A549 (cell line): ENCODE data around the gene RIPOR1.

Source experiments
- CBX8 ChIP-seq: fragments of 200-600 bp; sonication (generic); IDR thresholded peaks from 2 replicates; pipeline ENCODE4 v1.6.1; 2016
- CEBPB ChIP-seq, 2 experiments: fragments of >200 bp in 1 of 2; sonication (Bioruptor Twin) in 1 of 2; formaldehyde crosslinking in 1 of 2; IDR thresholded peaks; 2 replicates each; pipeline ENCODE4 v1.6.1; 2012 to 2016
- EP300 ChIP-seq, 2 experiments: fragments of >200 bp; sonication (Bioruptor Twin); formaldehyde crosslinking; IDR thresholded peaks; 2 replicates in 1 of 2; 3 replicates in 1 of 2; pipeline ENCODE4 v1.6.1; 2016 to 2017
- HDAC2 ChIP-seq: fragments of 200-600 bp; sonication (generic); IDR thresholded peaks from 2 replicates; pipeline ENCODE4 v1.6.1; 2016
- POLR2A ChIP-seq: IDR thresholded peaks from 2 replicates; pipeline ENCODE4 v1.6.1; 2012; ENCODE audit warnings: mild to moderate bottlenecking, low read length
- RAD21 ChIP-seq, 2 experiments: fragments of >200 bp in 1 of 2; sonication (Bioruptor Twin) in 1 of 2; formaldehyde crosslinking in 1 of 2; IDR thresholded peaks in 1 of 2; conservative IDR thresholded peaks in 1 of 2; 2 replicates in 1 of 2; 3 replicates in 1 of 2; pipeline ENCODE4 v1.6.1; 2012 to 2018; ENCODE audit warnings: inconsistent platforms in 1 of 2
- RNF2 ChIP-seq: fragments of 200-600 bp; sonication (generic); IDR thresholded peaks from 2 replicates; pipeline ENCODE4 v1.6.1; 2016; ENCODE audit warnings: low read depth, mild to moderate bottlenecking, antibody characterized with exemption, moderate library complexity, borderline replicate concordance
- SMC3 ChIP-seq: fragments of >200 bp; sonication (Bioruptor Twin); formaldehyde crosslinking; IDR thresholded peaks from 3 replicates; pipeline ENCODE4 v1.6.1; 2018; ENCODE audit warnings: inconsistent platforms
- TF ChIP-seq, protein P1 (sequence below): fragments of >200 bp; sonication (Bioruptor Twin); formaldehyde crosslinking; IDR thresholded peaks from 3 replicates; pipeline ENCODE4 v1.5.1; 2016
- TF ChIP-seq, protein P2 (sequence below): IDR thresholded peaks from 2 replicates; pipeline ENCODE4 v1.6.1; 2012
- TF ChIP-seq, protein P3 (sequence below): IDR thresholded peaks from 2 replicates; pipeline ENCODE4 v1.6.1; 2012

DNA sequence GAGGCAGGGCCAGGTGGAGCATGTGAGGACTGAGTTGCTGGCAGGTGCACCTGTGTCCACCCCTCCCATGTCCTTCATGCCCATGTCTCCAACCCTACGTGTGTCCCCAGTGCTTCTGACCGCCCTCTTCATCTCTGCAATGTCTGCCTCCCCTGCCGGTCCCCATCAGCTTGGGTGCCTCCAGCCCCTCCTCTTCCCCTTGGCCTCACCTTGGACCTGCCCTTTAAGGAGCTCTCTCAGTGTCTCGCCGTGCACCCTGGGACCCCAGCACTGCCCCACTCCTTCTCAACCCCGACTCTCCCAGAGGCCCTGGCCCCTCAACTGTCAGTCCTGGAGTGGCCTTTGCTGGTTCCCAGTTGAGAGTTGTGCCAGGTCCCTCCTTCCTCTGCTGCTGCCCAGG is 15.0 kb downstream of the RIPOR1 start:
- TF ChIP-seq, protein P1, sequence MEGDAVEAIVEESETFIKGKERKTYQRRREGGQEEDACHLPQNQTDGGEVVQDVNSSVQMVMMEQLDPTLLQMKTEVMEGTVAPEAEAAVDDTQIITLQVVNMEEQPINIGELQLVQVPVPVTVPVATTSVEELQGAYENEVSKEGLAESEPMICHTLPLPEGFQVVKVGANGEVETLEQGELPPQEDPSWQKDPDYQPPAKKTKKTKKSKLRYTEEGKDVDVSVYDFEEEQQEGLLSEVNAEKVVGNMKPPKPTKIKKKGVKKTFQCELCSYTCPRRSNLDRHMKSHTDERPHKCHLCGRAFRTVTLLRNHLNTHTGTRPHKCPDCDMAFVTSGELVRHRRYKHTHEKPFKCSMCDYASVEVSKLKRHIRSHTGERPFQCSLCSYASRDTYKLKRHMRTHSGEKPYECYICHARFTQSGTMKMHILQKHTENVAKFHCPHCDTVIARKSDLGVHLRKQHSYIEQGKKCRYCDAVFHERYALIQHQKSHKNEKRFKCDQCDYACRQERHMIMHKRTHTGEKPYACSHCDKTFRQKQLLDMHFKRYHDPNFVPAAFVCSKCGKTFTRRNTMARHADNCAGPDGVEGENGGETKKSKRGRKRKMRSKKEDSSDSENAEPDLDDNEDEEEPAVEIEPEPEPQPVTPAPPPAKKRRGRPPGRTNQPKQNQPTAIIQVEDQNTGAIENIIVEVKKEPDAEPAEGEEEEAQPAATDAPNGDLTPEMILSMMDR = no peak
- TF ChIP-seq CBX8 = no peak
- TF ChIP-seq, protein P2, sequence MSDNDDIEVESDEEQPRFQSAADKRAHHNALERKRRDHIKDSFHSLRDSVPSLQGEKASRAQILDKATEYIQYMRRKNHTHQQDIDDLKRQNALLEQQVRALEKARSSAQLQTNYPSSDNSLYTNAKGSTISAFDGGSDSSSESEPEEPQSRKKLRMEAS = no peak
- no peak for TF ChIP-seq RNF2
- TF ChIP-seq, protein P3, sequence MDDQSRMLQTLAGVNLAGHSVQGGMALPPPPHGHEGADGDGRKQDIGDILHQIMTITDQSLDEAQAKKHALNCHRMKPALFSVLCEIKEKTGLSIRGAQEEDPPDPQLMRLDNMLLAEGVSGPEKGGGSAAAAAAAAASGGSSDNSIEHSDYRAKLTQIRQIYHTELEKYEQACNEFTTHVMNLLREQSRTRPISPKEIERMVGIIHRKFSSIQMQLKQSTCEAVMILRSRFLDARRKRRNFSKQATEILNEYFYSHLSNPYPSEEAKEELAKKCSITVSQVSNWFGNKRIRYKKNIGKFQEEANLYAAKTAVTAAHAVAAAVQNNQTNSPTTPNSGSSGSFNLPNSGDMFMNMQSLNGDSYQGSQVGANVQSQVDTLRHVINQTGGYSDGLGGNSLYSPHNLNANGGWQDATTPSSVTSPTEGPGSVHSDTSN = no peak
- TF ChIP-seq RAD21 (conservative IDR thresholded peaks at IDR 0.05 in 1 of 2, IDR thresholded peaks at IDR 0.05 in 1 of 2) = no peak
- TF ChIP-seq CEBPB (IDR thresholded peaks at IDR 0.05) = no peak
- TF ChIP-seq POLR2A = no peak
- no peak for TF ChIP-seq SMC3
- no peak for TF ChIP-seq HDAC2
- TF ChIP-seq EP300 (IDR thresholded peaks at IDR 0.05) = no peak
